ENCODE data around the gene TSEN2.

- TF ChIP-seq CTCF (IDR thresholded peaks at IDR 0.05) (no peak), POLR2A (IDR thresholded peaks at IDR 0.05) (no peak), POLR2AphosphoS5 (IDR thresholded peaks at IDR 0.05) (no peak), EP300 (IDR thresholded peaks at IDR 0.05) (no peak)
These were observed 72.0 kb downstream of the TSEN2 start for GRCh38 chr3:12556314-12556689.
